Lower leg skin (tissue), 4 donors: ENCODE data around the gene LAMC3. TPM values are rescaled to one million over a fixed set of nuclear protein-coding genes. Genes with fewer than 3 reads are reported as not detected.
"Not testable (repeated sequence)": the region's sequence is repeated elsewhere in the genome, so short reads cannot be mapped to it uniquely, and the experiment has no call there.

ENCODE experiments used
- DNase-seq, 2 donors: peaks; one replicate each; pipeline ENCODE4 v3.0.0-alpha.2; 2019; ENCODE audit warnings: low spot score in 2 of 2
- H3K4me3 ChIP-seq: fragments of 200-600 bp; sonication (generic); 2 replicates; pipeline ENCODE4 v1.5.1; 2017; ENCODE audit warnings: mild to moderate bottlenecking, low read depth; ENCODE audit not compliant: poor library complexity, severe bottlenecking
- CTCF ChIP-seq, 3 donors: fragments of 450-650 bp; IDR thresholded peaks; one replicate each; pipeline ENCODE4 v1.5.1; 2016; ENCODE audit warnings: antibody characterized with exemption in 3 of 3, mild to moderate bottlenecking in 3 of 3, moderate library complexity in 2 of 3
- POLR2A ChIP-seq, 2 donors: fragments of 450-650 bp; IDR thresholded peaks; one replicate each; pipeline ENCODE4 v1.6.1; 2016 to 2017; ENCODE audit warnings: antibody characterized with exemption in 2 of 2, mild to moderate bottlenecking in 1 of 2, moderate library complexity in 1 of 2
- WGBS, 2 donors: methylation state at CpG; one replicate each; pipeline ENCODE4 v1.1.5; 2018; 5-methylcytosine and 5-hydroxymethylcytosine counted together
- intact Hi-C: fragments of 100-400 bp; cut with DNase I; formaldehyde crosslinking; loops from one replicate; pipeline ENCODE4 v1.15.0; 2023; ENCODE audit warnings: low total_unique reads
- total RNA-seq, 4 donors: library from RNA; depleted of rRNA; stranded (reverse); fragments of >200 nt; gene quantifications; one replicate each; pipeline ENCODE4 v1.1.0, GENCODE V29; 2016

Gene LAMC3
- total RNA-seq, 4 donors from 2014 or later = 9.1 to 23.0 (median 11.2) TPM

GRCh38 chr9:131032384-131032783, 23.4 kb downstream of the LAMC3 start:
- no peak for TF ChIP-seq POLR2A (IDR thresholded peaks at IDR 0.05)
- no peak for TF ChIP-seq CTCF (IDR thresholded peaks at IDR 0.05)
- no peak for DNase-seq
- 92 to 95% methylated on average over 12 of the region's 12 CpGs for WGBS, 2 donors
- intact Hi-C loops = no loop called here
- H3K4me3 ChIP-seq = no peak overlapping the region

DNA sequence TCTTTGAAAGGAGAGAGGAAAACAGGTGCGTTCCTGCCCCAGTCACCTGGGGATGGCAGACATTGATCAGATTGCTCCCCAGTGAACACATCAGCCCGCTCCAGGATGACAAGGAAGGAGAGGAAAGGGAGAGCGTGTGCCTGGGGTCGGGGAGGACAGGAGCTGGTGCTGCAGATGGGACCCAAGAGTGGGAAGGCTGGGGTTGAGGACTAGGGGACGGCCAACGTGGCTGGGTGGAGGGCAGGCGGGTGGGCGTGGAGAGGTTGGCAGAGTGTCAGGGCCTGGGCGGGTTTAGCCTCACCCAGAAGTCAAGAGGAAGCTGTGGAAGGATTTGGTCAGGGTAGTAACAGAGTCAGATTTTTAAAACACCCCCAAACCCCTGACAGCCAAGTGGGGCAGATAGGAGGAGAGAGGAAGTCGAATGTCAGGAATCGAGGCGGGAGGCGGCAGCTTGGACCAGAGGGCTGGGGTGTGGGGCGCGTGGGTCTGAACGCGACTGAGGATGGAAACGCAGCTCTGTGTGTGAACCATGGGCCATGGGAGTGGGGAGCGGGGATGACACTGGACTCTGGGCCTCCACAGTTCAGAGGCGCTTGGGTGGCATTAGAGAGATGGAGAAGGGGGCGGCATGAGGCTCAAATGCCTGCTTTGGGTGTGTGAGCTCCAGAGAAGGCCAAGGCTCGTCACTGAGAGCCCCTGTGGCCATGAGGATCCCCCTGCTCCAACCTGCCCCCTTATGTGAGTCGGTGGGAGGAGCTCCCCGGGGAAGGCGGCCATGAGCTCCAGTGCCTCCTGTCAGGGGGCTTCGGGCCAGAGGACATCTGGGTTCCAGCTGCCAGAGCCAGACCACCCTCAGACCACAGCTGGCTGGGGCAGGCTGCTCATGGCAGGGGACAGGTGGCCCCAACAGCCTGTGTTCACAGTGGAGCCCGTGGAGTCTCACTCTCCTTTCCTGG, 24.6 kb downstream of the LAMC3 start:
- no peak for TF ChIP-seq POLR2A (IDR thresholded peaks at IDR 0.05)
- DNase-seq = no peak
- H3K4me3 ChIP-seq = no peak overlapping the region
- WGBS, 2 donors = 75 to 76% methylated on average over 25 to 26 of the region's 27 CpGs
- intact Hi-C loops = no loop called here

GRCh38 chr9:131034268-131034667, 25.3 kb downstream of the LAMC3 start:
- WGBS, 2 donors = 94% methylated on average over 12 to 14 of the region's 14 CpGs
- no peak overlapping the region for H3K4me3 ChIP-seq
- TF ChIP-seq CTCF (IDR thresholded peaks at IDR 0.05) = no peak
- no peak for TF ChIP-seq POLR2A (IDR thresholded peaks at IDR 0.05)
- DNase-seq = no peak
- intact Hi-C loops = no loop called here

DNA sequence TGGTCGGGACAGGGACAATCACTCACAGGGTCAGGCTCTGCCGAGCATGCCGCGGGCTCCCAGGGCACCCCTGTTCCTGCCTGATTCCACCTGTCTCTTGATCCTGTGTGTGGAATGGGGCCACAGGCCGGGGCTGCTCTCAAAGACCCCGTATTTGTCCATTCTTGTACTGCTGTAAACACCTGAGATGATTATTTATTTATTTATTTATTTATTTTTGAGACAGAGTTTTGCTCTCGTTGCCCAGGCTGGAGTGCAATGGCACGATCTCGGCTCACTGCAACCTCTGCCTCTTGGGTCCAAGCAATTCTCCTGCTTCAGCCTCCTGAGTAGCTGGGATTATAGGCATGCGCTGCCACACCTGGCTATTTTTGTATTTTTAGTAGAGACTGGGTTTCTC, 25.8 kb downstream of the LAMC3 start:
- H3K4me3 ChIP-seq, intact Hi-C loops, DNase-seq: not testable (repeated sequence)
- 95 to 98% methylated on average over 10 of the region's 10 CpGs for WGBS, 2 donors

GRCh38 chr9:131035548-131035947, 26.6 kb downstream of the LAMC3 start:
- intact Hi-C loops = no loop called here
- no peak for TF ChIP-seq POLR2A (IDR thresholded peaks at IDR 0.05)
- TF ChIP-seq CTCF (IDR thresholded peaks at IDR 0.05) = no peak
- no peak overlapping the region for H3K4me3 ChIP-seq
- no peak for DNase-seq
- 88 to 96% methylated on average over 3 of the region's 3 CpGs for WGBS, 2 donors

DNA sequence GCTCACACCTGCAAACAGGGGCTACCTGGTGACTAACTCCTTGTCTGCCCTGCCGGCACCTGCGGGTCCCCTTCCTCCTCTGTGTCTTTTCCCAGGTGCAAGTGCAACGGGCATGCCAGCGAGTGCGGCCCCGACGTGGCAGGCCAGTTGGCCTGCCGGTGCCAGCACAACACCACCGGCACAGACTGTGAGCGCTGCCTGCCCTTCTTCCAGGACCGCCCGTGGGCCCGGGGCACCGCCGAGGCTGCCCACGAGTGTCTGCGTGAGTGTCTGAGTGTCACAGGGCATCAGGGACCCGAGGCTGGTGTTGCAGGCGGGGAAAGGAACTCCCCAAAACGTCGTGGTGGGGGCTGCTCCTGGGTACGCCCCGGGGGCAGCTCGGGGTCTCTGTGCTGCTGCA, 27.1 kb downstream of the LAMC3 start:
- intact Hi-C loops = no loop called here

More for the DNA sequence above, 27.1 kb downstream of the LAMC3 start:
- no peak for DNase-seq
- TF ChIP-seq POLR2A (IDR thresholded peaks at IDR 0.05) (no peak), CTCF (IDR thresholded peaks at IDR 0.05) (no peak)
- H3K4me3 ChIP-seq = no peak overlapping the region
- 67 to 68% methylated on average over 6 to 18 of the region's 24 CpGs for WGBS, 2 donors
